Naive thymus-derived CD4-positive, alpha-beta T cell (primary cell): ENCODE measurements around the gene SLC22A17. TPM values are rescaled to one million over a fixed set of nuclear protein-coding genes. Genes with fewer than 3 reads are reported as not detected.

Source experiments
- ATAC-seq: fragments of 150-1000 bp; cut with Tn5 transposase; 2 replicates; pipeline ENCODE4 v1.10.0; 2021; ENCODE audit warnings: mild to moderate bottlenecking, moderate library complexity
- CTCF ChIA-PET: fragments of 350-600 bp; sonication (Branson Sonifier 250); formaldehyde crosslinking; loops from one replicate; lab custom pipeline; 2021; ENCODE audit warnings: antibody characterized with exemption; lab: Charles Lee
- POLR2A ChIA-PET: fragments of 350-600 bp; sonication (Branson Sonifier 250); formaldehyde crosslinking; loops from one replicate; lab custom pipeline; 2021; ENCODE audit warnings: antibody characterized with exemption, inconsistent platforms; lab: Charles Lee
- DNase-seq, 9 donors: peaks; one replicate each; pipeline versions ENCODE4 v3.0.0 to v3.0.0-alpha.2; 2020 to 2022; ENCODE audit warnings: mixed read lengths in 1 of 9
- H3K27ac ChIP-seq: one replicate; pipeline ENCODE4 v1.7.0; 2013; ENCODE audit warnings: mild to moderate bottlenecking, low read depth, low read length, moderate library complexity
- H3K27me3 ChIP-seq, 2 donors: one replicate each; pipeline ENCODE4 v1.7.0; 2013; ENCODE audit warnings: low read length in 2 of 2, mild to moderate bottlenecking in 2 of 2, moderate library complexity in 2 of 2; ENCODE audit not compliant: control insufficient read depth in 2 of 2, insufficient read depth in 2 of 2
- H3K36me3 ChIP-seq, 3 experiments: 1 replicate in 2 of 3; 2 replicates in 1 of 3; pipeline ENCODE4 v1.7.0; 2013; ENCODE audit warnings: low read length in 3 of 3, mild to moderate bottlenecking in 3 of 3, moderate library complexity in 1 of 3; ENCODE audit not compliant: insufficient read depth in 3 of 3, control insufficient read depth in 2 of 3
- H3K4me1 ChIP-seq, 2 donors: one replicate each; pipeline ENCODE4 v1.7.0; 2013; ENCODE audit warnings: low read length in 2 of 2, mild to moderate bottlenecking in 2 of 2, moderate library complexity in 1 of 2; ENCODE audit not compliant: control insufficient read depth in 2 of 2, insufficient read depth in 2 of 2
- H3K4me3 ChIP-seq: 2 replicates; pipeline ENCODE4 v1.7.0; 2013; ENCODE audit warnings: mild to moderate bottlenecking, low read length
- H3K9me3 ChIP-seq, 3 experiments: 1 replicate in 2 of 3; 2 replicates in 1 of 3; pipeline ENCODE4 v1.7.0; 2013; ENCODE audit warnings: low read length in 3 of 3; ENCODE audit not compliant: control insufficient read depth in 2 of 3
- H3K27ac Mint-ChIP-seq, 9 donors: one replicate each; pipeline ENCODE4 v1.8.0; 2020 to 2022; ENCODE audit warnings: mixed read lengths in 9 of 9, mild to moderate bottlenecking in 8 of 9, moderate library complexity in 5 of 9, inconsistent platforms in 2 of 9
- H3K27me3 Mint-ChIP-seq, 5 donors: one replicate each; pipeline ENCODE4 v1.8.0; 2021 to 2022; ENCODE audit warnings: mixed read lengths in 5 of 5, mild to moderate bottlenecking in 1 of 5
- H3K36me3 Mint-ChIP-seq, 5 donors: one replicate each; pipeline ENCODE4 v1.8.0; 2020 to 2022; ENCODE audit warnings: mixed read lengths in 5 of 5, mild to moderate bottlenecking in 3 of 5, inconsistent platforms in 1 of 5
- H3K4me1 Mint-ChIP-seq, 7 donors: one replicate each; pipeline ENCODE4 v1.8.0; 2020 to 2022; ENCODE audit warnings: mixed read lengths in 7 of 7, mild to moderate bottlenecking in 3 of 7, inconsistent platforms in 1 of 7
- H3K4me3 Mint-ChIP-seq, 10 donors: one replicate each; pipeline ENCODE4 v1.8.0; 2020 to 2022; ENCODE audit warnings: mild to moderate bottlenecking in 10 of 10, mixed read lengths in 10 of 10, moderate library complexity in 6 of 10, inconsistent platforms in 2 of 10
- H3K9me3 Mint-ChIP-seq, 11 donors: one replicate each; pipeline ENCODE4 v1.8.0; 2020 to 2022; ENCODE audit warnings: mixed read lengths in 11 of 11, mild to moderate bottlenecking in 4 of 11, inconsistent platforms in 1 of 11, moderate library complexity in 1 of 11
- intact Hi-C, 2 donors: fragments of 100-400 bp; cut with micrococcal nuclease; formaldehyde crosslinking; loops; one replicate each; pipeline ENCODE4 v1.15.1; 2023
- polyA plus RNA-seq, 2 donors: library from polyadenylated mRNA; unstranded; fragments of 300-500 nt; fragmentation: Illumina TruSeq; gene quantifications; one replicate each; pipeline ENCODE4 v1.2.3, GENCODE V29; 2021
- total RNA-seq, 6 experiments: library from RNA in 5 of 6; stranded (reverse) in 5 of 6; gene quantifications; 1 replicate in 5 of 6; 2 replicates in 1 of 6; pipeline ENCODE4 v1.2.3 and lab custom pipeline; 2021 to 2026

SLC22A17 gene
- total and polyA plus RNA-seq, 7 experiments from 2014 or later: 1.9 to 30.0 (median 10.8) TPM

- peaks cover 22 to 38% (median 32%) of the 10 kb centered on the region in 7 donors for H3K4me1 Mint-ChIP-seq
- H3K4me3 Mint-ChIP-seq: peak within 1 kb of the TSS; percentile 91 to 97 (median 93)
- Histone ChIP-seq H3K27me3 (no peaks in the 10 kb centered on the region), H3K27ac (peak within 1 kb of the TSS; percentile 96), H3K9me3 (no peaks in the 10 kb centered on the region), H3K4me3 (peak within 1 kb of the TSS; percentile 84), H3K36me3 (peaks cover 15 to 25% (median 23%) of the 10 kb centered on the region in 3 experiments), H3K4me1 (peaks cover 22% of the 10 kb centered on the region in 2 donors)
- H3K27me3 Mint-ChIP-seq: peaks cover 0 to 3% (median 0%) of the 10 kb centered on the region in 5 donors
- DNase-seq (peak; percentile 87 to 100 (median 99)), ATAC-seq (peak; percentile 91)
- H3K36me3 Mint-ChIP-seq: peaks cover 0 to 27% (median 5%) of the 10 kb centered on the region in 5 donors
- H3K27ac Mint-ChIP-seq: peak within 1 kb of the TSS; percentile 96 to 99 (median 98)
- H3K9me3 Mint-ChIP-seq: peaks cover 0 to 3% (median 0%) of the 10 kb centered on the region in 11 donors
- intact Hi-C loops: loop anchor here (1.0 to 5.0 kb wide), 20 partner anchors 20 to 1844 kb away; partner anchors contain the start of genes ACIN1 (in 2 of the 2), C14orf119 (in 2 of the 2), HOMEZ (in 2 of the 2) and NGDN (in 2 of the 2)
- POLR2A ChIA-PET: interaction anchor here (0.5 to 8.3 kb wide), 34 partner anchors 10 to 1844 kb away, joined by 3 to 286 read pairs (median 4); partner anchors contain the start of genes ACIN1, BCL2L2, C14orf119 and DCAF11
- CTCF ChIA-PET: interaction anchor here (0.6 to 4.2 kb wide), 15 partner anchors 9 to 252 kb away, joined by 3 to 41 read pairs (median 3); partner anchors contain the start of genes ACIN1, BCL2L2, HOMEZ and PPP1R3E
These were observed 31.8 kb downstream of the SLC22A17 start, which contains the start of gene PABPN1 for GRCh38 chr14:23320584-23321571. TSS of gene PABPN1 (plus strand) at chr14:23321457. CDS start at chr14:23321470, 13 bp downstream.

GRCh38 chr14:23319746-23320583 is 32.7 kb downstream of the SLC22A17 start:
- no peak for DNase-seq
- CTCF ChIA-PET: interaction anchor here (0.9 to 4.2 kb wide), 4 partner anchors 13 to 231 kb away, joined by 3 to 41 read pairs (median 4); partner anchors contain the start of genes BCL2L2, PPP1R3E and ZFHX2

GRCh38 chr14:23316300-23316699 is 36.4 kb downstream of the SLC22A17 start:
- Histone ChIP-seq H3K36me3 (no peaks in the 10 kb centered on the region), H3K4me1 (peaks cover 9 to 10% of the 10 kb centered on the region in 2 donors), H3K9me3 (no peaks in the 10 kb centered on the region), H3K27ac (no peak overlapping the region), H3K4me3 (no peak overlapping the region), H3K27me3 (no peaks in the 10 kb centered on the region)
- H3K4me1 Mint-ChIP-seq: peaks cover 7 to 16% (median 15%) of the 10 kb centered on the region in 7 donors
- ChIA-PET CTCF (no interaction called here), POLR2A (interaction anchor here (0.7 to 1.3 kb wide), 3 partner anchors 14 to 224 kb away, joined by 3 to 7 read pairs (median 3); partner anchors contain the start of gene PPP1R3E)
- no peak overlapping the region for H3K4me3 Mint-ChIP-seq
- peaks cover 0 to 4% (median 0%) of the 10 kb centered on the region in 5 donors for H3K27me3 Mint-ChIP-seq
- DNase-seq (no peak), ATAC-seq (no peak)
- intact Hi-C loops: no loop called here
- H3K9me3 Mint-ChIP-seq: peaks cover 0 to 3% (median 0%) of the 10 kb centered on the region in 11 donors
- H3K36me3 Mint-ChIP-seq: peaks cover 0 to 10% (median 0%) of the 10 kb centered on the region in 5 donors
- H3K27ac Mint-ChIP-seq: no peak overlapping the region

More at GRCh38 chr14:23319746-23320583, 32.7 kb downstream of the SLC22A17 start:
- Histone ChIP-seq H3K9me3 (no peaks in the 10 kb centered on the region), H3K36me3 (peaks cover 15 to 22% (median 16%) of the 10 kb centered on the region in 3 experiments), H3K27ac (peak overlapping the region; percentile 89), H3K4me3 (peak overlapping the region; percentile 70), H3K27me3 (no peaks in the 10 kb centered on the region), H3K4me1 (peaks cover 22% of the 10 kb centered on the region in 2 donors)
- peak overlapping the region; percentile 96 to 99 (median 98) for H3K27ac Mint-ChIP-seq
- ATAC-seq: no peak
- H3K36me3 Mint-ChIP-seq: peaks cover 0 to 24% (median 5%) of the 10 kb centered on the region in 5 donors
- H3K4me3 Mint-ChIP-seq: peak overlapping the region; percentile 88 to 96 (median 92)
- POLR2A ChIA-PET: interaction anchor here (0.9 to 8.3 kb wide), 21 partner anchors 9 to 1843 kb away, joined by 3 to 286 read pairs (median 7); partner anchors contain the start of genes ACIN1, BCL2L2, C14orf119 and HOMEZ
- H3K9me3 Mint-ChIP-seq: peaks cover 0 to 3% (median 0%) of the 10 kb centered on the region in 11 donors
- H3K27me3 Mint-ChIP-seq: peaks cover 0 to 3% (median 0%) of the 10 kb centered on the region in 5 donors
- intact Hi-C loops: loop anchor here (2.0 to 5.0 kb wide), 7 partner anchors 61 to 1843 kb away; partner anchors contain the start of genes DHRS4 (in 1 of the 2), PRMT5 (in 1 of the 2), RAB2B (in 1 of the 2) and SDR39U1 (in 1 of the 2)
- peaks cover 22 to 38% (median 32%) of the 10 kb centered on the region in 7 donors for H3K4me1 Mint-ChIP-seq

DNA sequence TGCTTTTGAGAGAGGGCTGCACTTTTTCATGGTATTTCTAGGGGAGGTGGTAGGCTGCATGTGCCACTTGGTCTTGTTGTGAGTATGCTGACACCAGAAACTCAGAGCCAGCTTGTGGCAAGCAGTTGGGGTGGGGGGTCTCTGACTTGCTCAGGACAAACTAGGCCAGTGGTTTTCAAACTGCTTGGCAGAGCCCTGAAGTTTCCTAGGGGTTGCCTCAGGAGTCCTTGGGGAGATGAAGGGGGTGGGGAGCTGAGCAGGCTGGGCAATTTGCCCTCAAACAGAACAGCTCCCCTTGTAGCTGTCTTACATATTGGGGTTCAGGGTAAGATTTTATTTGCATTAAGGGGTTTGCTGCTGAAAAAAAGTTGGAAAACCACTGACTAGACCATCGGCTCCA is 42.1 kb downstream of the SLC22A17 start:
- DNase-seq: no peak
- no peak for ATAC-seq
- H3K36me3 ChIP-seq: no peaks in the 10 kb centered on the region
- H3K27ac ChIP-seq: no peak overlapping the region
- intact Hi-C loops: no loop called here
- H3K36me3 Mint-ChIP-seq: peaks cover 0 to 4% (median 0%) of the 10 kb centered on the region in 5 donors
- H3K9me3 ChIP-seq: no peaks in the 10 kb centered on the region
- H3K4me3 ChIP-seq: no peak overlapping the region
- no peaks in the 10 kb centered on the region for H3K27me3 ChIP-seq
- CTCF ChIA-PET: interaction anchor here (1.2 kb wide), 1 partner anchor 8 kb away, joined by 4 read pairs; the partner anchor contains the start of gene PPP1R3E
- H3K4me1 ChIP-seq: no peaks in the 10 kb centered on the region
- H3K27me3 Mint-ChIP-seq: peaks cover 16 to 30% (median 19%) of the 10 kb centered on the region in 5 donors
- POLR2A ChIA-PET: interaction anchor here (2.8 to 3.2 kb wide), 2 partner anchors 9 to 10 kb away, joined by 12 to 16 read pairs; partner anchors contain the start of genes PABPN1 and PPP1R3E
- H3K4me3 Mint-ChIP-seq: no peak overlapping the region
- peaks cover 0 to 18% (median 4%) of the 10 kb centered on the region in 7 donors for H3K4me1 Mint-ChIP-seq
- H3K9me3 Mint-ChIP-seq: no peaks in the 10 kb centered on the region
- no peak overlapping the region for H3K27ac Mint-ChIP-seq

DNA sequence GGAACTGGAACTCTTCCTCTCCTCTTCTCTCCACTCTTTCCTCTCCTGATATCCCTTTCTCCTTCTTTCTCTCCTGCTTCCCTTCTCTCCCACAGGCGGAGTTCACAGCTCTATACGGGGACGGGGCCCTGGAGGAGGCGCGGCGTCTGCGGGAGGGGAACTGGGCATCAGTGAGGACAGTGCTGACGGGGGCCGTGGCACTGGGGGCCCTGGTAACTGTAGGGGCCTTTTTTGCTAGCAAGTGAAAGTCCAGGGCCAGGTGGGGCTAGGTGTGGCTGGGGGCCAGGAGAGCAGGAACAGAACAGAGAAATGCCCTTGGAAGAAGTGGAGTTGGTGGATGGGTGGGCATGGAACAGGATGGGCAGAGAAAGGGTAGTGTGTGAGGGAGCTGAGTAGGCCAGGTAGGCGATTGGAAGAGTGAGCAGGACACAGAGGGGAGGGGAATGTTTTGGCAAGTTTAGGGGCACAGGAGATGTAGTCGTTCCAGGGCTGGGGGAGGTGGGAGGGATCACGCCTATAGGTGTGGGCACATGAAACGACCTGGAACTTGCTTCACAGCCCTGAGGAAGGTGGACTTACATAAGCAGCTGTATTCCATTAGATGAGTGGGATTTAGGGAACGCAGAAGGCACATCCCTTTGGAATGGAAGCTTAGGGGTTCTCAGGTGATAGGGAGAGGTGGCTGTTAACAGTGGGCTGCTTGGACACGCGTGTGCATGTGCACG is 43.8 kb downstream of the SLC22A17 start:
- Histone ChIP-seq H3K27me3 (no peaks in the 10 kb centered on the region), H3K36me3 (no peaks in the 10 kb centered on the region), H3K27ac (no peak overlapping the region), H3K4me1 (no peaks in the 10 kb centered on the region), H3K9me3 (no peaks in the 10 kb centered on the region), H3K4me3 (no peak overlapping the region)
- no peaks in the 10 kb centered on the region for H3K9me3 Mint-ChIP-seq
- peaks cover 0 to 4% (median 0%) of the 10 kb centered on the region in 5 donors for H3K36me3 Mint-ChIP-seq
- ATAC-seq: no peak
- ChIA-PET CTCF (no interaction called here), POLR2A (interaction anchor here (2.0 kb wide), 1 partner anchor 12 kb away, joined by 8 read pairs; the partner anchor contains the start of gene PABPN1)
- intact Hi-C loops: loop anchor here (10.0 kb wide), 4 partner anchors 806 to 1834 kb away; partner anchors contain the start of genes EMC9 (in 2 of the 2), PSME2 (in 2 of the 2), RNF31 (in 2 of the 2) and CHMP4A (in 1 of the 2)
- H3K4me3 Mint-ChIP-seq: no peak overlapping the region
- peaks cover 0 to 21% (median 4%) of the 10 kb centered on the region in 7 donors for H3K4me1 Mint-ChIP-seq
- H3K27me3 Mint-ChIP-seq: peaks cover 19 to 31% (median 23%) of the 10 kb centered on the region in 5 donors
- DNase-seq: no peak
- H3K27ac Mint-ChIP-seq: no peak overlapping the region
